ENCODE results near the gene UROS. TPM values are rescaled to one million over a fixed set of nuclear protein-coding genes. Genes with fewer than 3 reads are reported as not detected.

The UROS gene
- total RNA-seq, 1 donor from 2014 or later, result 64.6 TPM

DNA sequence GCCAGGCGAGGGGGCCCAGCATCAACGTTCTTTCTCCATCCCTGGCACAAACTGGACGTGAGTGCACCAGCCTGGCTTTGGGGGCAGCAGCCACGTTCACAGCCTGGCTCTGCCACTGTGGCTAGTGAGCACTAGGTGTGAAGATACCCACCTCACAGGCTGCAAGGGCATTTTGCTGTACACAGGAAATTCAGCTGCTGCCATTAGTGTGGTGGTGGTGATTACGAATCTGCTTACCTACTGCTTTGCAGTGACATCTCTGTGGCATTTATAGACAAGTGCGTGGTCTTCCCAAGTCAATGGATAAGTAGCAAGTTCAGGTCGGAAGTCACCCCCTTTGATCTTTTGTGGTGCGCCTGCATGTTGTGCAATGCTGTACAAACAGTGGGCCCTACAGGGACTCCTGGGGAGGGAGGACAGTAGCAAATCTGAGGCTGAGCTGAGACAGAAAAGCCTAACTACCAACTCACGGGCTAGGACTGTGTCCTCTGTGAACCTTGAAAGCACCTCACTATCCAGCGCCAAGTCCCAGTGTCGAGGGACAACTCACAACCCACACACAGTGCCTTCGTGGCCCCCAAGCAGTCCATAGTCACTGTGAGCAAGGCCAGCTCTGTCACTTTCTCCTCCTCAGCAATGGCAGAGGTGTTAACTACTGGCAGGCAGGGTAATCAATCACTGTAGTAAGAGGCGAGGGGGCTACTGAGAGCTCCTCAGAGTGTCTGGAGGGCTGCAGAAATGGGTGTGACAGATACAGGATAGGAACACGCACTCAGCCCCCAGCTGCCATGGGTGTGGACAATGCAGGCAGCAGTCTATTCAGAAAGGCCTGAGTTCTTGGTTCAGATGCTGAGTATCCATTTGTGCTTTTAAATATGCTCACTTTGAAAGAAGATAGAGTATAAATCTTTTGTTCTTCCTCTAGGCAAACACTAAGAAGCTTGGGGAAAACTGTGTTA is 30.4 kb downstream of the UROS start:
- Mint-ChIP-seq H3K36me3 (ENCODE audit: low read depth, unreplicated experiment) (peaks cover 19% of the 10 kb centered on the region), H3K27ac (ENCODE audit: unreplicated experiment) (no peak overlapping the region), H3K4me1 (ENCODE audit: low read depth, unreplicated experiment) (peaks cover 3% of the 10 kb centered on the region), H3K27me3 (ENCODE audit: low read depth, unreplicated experiment) (no peaks in the 10 kb centered on the region), H3K4me3 (ENCODE audit: unreplicated experiment) (no peak overlapping the region), H3K9me3 (ENCODE audit: unreplicated experiment) (no peaks in the 10 kb centered on the region)
- Histone ChIP-seq H3K27ac (ENCODE audit: low read depth, low read length) (no peak overlapping the region), H3K4me3 (ENCODE audit: insufficient read depth, low read depth, low read length) (no peak overlapping the region), H4K20me1 (ENCODE audit: insufficient read depth, low read length) (no peaks in the 10 kb centered on the region), H2AFZ (ENCODE audit: low read depth, low read length) (no peak overlapping the region), H3K9me3 (ENCODE audit: insufficient read depth, low read depth, low read length) (no peaks in the 10 kb centered on the region), H3K9ac (ENCODE audit: low read length) (no peak overlapping the region), H3K4me1 (ENCODE audit: insufficient read depth, low read length) (no peaks in the 10 kb centered on the region), H3K4me2 (ENCODE audit: low read length) (no peak overlapping the region), H3K36me3 (ENCODE audit: insufficient read depth, low read length) (peaks cover 15% of the 10 kb centered on the region), H3K79me2 (ENCODE audit: insufficient read depth, low read length) (no peaks in the 10 kb centered on the region), H3K27me3 (ENCODE audit: insufficient read depth, low read length) (no peaks in the 10 kb centered on the region)
- FAIRE-seq, result no peak
- no peak for TF ChIP-seq EZH2 (IDR thresholded peaks at IDR 0.05; ENCODE audit: insufficient read depth, low read length)
- TF ChIP-seq, protein P1, sequence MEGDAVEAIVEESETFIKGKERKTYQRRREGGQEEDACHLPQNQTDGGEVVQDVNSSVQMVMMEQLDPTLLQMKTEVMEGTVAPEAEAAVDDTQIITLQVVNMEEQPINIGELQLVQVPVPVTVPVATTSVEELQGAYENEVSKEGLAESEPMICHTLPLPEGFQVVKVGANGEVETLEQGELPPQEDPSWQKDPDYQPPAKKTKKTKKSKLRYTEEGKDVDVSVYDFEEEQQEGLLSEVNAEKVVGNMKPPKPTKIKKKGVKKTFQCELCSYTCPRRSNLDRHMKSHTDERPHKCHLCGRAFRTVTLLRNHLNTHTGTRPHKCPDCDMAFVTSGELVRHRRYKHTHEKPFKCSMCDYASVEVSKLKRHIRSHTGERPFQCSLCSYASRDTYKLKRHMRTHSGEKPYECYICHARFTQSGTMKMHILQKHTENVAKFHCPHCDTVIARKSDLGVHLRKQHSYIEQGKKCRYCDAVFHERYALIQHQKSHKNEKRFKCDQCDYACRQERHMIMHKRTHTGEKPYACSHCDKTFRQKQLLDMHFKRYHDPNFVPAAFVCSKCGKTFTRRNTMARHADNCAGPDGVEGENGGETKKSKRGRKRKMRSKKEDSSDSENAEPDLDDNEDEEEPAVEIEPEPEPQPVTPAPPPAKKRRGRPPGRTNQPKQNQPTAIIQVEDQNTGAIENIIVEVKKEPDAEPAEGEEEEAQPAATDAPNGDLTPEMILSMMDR (IDR thresholded peaks at IDR 0.05; ENCODE audit: insufficient read depth, low read depth, low read length), result no peak
- DNase-seq (ENCODE audit: low read depth), result no peak

DNA sequence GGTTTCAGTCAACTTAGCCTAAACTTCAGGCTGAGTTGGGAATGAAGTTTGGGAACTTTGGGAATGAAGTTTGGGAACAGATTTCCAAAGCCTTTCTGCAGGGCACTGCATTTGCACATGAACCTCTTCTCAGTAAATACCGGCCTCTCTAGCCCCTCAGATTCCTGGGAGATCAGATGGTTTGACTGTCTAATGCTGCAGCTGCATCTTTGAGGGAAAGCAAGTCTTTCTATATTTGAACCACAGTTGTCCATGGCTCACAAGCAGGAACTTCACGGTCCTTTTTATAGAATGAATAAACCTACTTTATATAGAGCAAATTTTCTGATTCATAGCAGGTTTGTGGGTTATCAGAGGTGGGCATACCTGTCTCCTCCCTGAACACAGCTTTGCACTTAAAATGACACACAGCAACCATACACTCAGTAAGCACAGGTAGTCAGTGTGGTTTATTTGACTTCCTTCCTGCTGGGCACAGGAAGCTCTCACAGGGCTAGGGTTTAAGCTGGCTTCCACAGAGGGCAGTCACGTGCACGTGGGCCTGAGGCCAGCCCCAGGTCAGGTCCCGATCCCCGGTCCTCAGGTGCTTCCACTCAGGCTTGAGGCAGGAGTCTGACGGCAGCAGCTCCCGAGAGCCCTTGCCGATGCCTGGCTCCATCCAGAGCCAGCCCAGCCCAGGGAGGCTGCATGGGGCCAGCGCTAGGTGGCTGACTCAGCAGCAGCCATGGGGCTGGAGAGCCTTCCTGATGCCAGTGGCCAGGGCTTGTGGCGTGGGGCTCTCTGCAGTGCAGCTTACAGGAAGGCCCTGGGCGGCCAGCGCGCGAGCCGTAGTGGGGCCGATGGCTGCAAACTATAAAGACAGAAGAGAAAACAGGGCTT is 34.7 kb downstream of the UROS start:
- no peaks in the 10 kb centered on the region for H3K27me3 ChIP-seq (ENCODE audit: insufficient read depth, low read length)
- TF ChIP-seq EZH2 (IDR thresholded peaks at IDR 0.05; ENCODE audit: insufficient read depth, low read length), result no peak
- TF ChIP-seq, protein P1 (IDR thresholded peaks at IDR 0.05; ENCODE audit: insufficient read depth, low read depth, low read length), result no peak
- no peaks in the 10 kb centered on the region for H3K9me3 Mint-ChIP-seq (ENCODE audit: unreplicated experiment)
- no peak overlapping the region for H3K4me2 ChIP-seq (ENCODE audit: low read length)
- no peak overlapping the region for H3K4me3 ChIP-seq (ENCODE audit: insufficient read depth, low read depth, low read length)
- H3K36me3 Mint-ChIP-seq (ENCODE audit: low read depth, unreplicated experiment), result peaks cover 12% of the 10 kb centered on the region
- H3K27ac Mint-ChIP-seq (ENCODE audit: unreplicated experiment), result no peak overlapping the region
- no peak for FAIRE-seq
- no peaks in the 10 kb centered on the region for H3K9me3 ChIP-seq (ENCODE audit: insufficient read depth, low read depth, low read length)
- H3K27ac ChIP-seq (ENCODE audit: low read depth, low read length), result no peak overlapping the region
- H3K36me3 ChIP-seq (ENCODE audit: insufficient read depth, low read length), result peaks cover 3% of the 10 kb centered on the region
- peaks cover 4% of the 10 kb centered on the region for H3K27me3 Mint-ChIP-seq (ENCODE audit: low read depth, unreplicated experiment)
- H3K9ac ChIP-seq (ENCODE audit: low read length), result no peak overlapping the region
- no peak overlapping the region for H2AFZ ChIP-seq (ENCODE audit: low read depth, low read length)
- H3K79me2 ChIP-seq (ENCODE audit: insufficient read depth, low read length), result no peaks in the 10 kb centered on the region
- no peak for DNase-seq (ENCODE audit: low read depth)
- no peaks in the 10 kb centered on the region for H4K20me1 ChIP-seq (ENCODE audit: insufficient read depth, low read length)
- H3K4me1 ChIP-seq (ENCODE audit: insufficient read depth, low read length), result no peaks in the 10 kb centered on the region
- peaks cover 9% of the 10 kb centered on the region for H3K4me1 Mint-ChIP-seq (ENCODE audit: low read depth, unreplicated experiment)
- no peak overlapping the region for H3K4me3 Mint-ChIP-seq (ENCODE audit: unreplicated experiment)

Measured in astrocyte (in vitro differentiated cells and primary cell).